Vagina (tissue), 2 donors: Measurements from ENCODE around the gene NTNG1. TPM values are rescaled to one million over a fixed set of nuclear protein-coding genes. Genes with fewer than 3 reads are reported as not detected.

ENCODE experiments used
- DNase-seq, 2 donors: peaks; one replicate each; pipeline ENCODE4 v3.0.0-alpha.2; 2017; ENCODE audit errors: extremely low spot score in 2 of 2
- H3K27ac ChIP-seq: fragments of 200-600 bp; sonication (generic); one replicate; pipeline ENCODE4 v1.5.1; 2019
- H3K27me3 ChIP-seq: fragments of 200-600 bp; sonication (generic); one replicate; pipeline ENCODE4 v1.5.1; 2019
- H3K36me3 ChIP-seq, 2 donors: fragments of 200-600 bp; sonication (generic); one replicate each; pipeline ENCODE4 v1.5.1; 2017 to 2019
- H3K4me1 ChIP-seq: fragments of 200-600 bp; sonication (generic); one replicate; pipeline ENCODE4 v1.5.1; 2019
- H3K4me3 ChIP-seq, 2 donors: fragments of 200-600 bp; sonication (generic); 1 replicate in 1 of 2; 2 replicates in 1 of 2; pipeline ENCODE4 v1.5.1; 2016 to 2019
- H3K9me3 ChIP-seq: fragments of 200-600 bp; sonication (generic); one replicate; pipeline ENCODE4 v1.5.1; 2019
- POLR2A ChIP-seq, 2 donors: fragments of 450-650 bp; IDR thresholded peaks; one replicate each; pipeline ENCODE4 v1.6.1; 2017; ENCODE audit warnings: antibody characterized with exemption in 2 of 2, mild to moderate bottlenecking in 2 of 2, moderate library complexity in 2 of 2
- POLR2AphosphoS5 ChIP-seq, 2 donors: sonication (generic); formaldehyde crosslinking; IDR thresholded peaks; one replicate each; pipeline ENCODE4 v1.9.0; 2017; ENCODE audit warnings: antibody characterized with exemption in 2 of 2, mild to moderate bottlenecking in 2 of 2, low read depth in 1 of 2; ENCODE audit not compliant: insufficient read depth in 1 of 2
- intact Hi-C: fragments of 100-400 bp; cut with DNase I; formaldehyde crosslinking; loops from one replicate; pipeline ENCODE4 v1.15.1; 2023
- total RNA-seq: library from RNA; depleted of rRNA; stranded (reverse); fragments of >200 nt; gene quantifications from one replicate; pipeline ENCODE4 v1.2.3, GENCODE V29; 2016
- TF ChIP-seq, protein P1 (sequence below), 3 experiments: fragments of 450-650 bp in 2 of 3; fragments of 200-600 bp in 1 of 3; sonication (generic) in 1 of 3; IDR thresholded peaks; one replicate each; pipeline ENCODE4 v1.5.1; 2017 to 2019; ENCODE audit warnings: antibody characterized with exemption in 3 of 3, mild to moderate bottlenecking in 2 of 3, moderate library complexity in 2 of 3

Gene NTNG1
- total RNA-seq, 1 donor from 2014 or later, result 6.6 TPM

DNA sequence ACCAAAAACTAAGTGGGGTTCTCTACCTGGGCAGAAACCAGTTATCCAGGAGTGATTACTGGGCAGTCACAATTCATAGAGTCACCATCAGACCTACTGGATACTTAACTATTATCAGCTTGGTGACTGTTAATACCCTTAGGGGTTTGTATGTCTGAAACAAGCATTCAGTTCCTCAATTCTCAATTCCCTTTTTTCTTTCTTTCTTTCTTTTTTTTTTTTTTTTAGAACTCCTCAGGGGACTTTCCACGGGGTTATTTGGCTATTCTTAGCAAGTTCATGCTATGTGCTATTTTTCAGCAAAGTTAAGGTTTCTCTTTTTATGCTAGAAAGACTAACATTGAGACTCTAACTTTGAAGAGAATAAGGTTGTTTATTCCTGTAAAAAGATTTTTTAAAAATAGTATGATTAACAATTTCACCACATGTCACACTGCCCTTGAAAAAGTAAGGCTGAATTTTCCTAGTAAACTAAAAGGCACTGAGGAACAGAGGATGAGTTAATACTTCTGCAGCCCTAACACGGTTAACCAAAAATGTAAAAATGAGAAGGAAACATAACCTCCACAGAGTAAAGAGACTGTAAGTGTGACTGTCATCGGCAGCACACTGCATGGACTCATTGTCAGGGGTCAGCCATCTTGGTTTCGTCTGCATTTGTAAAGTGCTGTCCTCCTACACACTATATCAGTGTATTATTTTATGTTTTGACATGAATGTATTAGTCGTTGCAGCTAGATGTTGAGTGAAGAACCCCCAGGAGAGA lies 310.2 kb downstream of the NTNG1 start:
- no peak for DNase-seq
- TF ChIP-seq POLR2A (IDR thresholded peaks at IDR 0.05) (no peak), POLR2AphosphoS5 (IDR thresholded peaks at IDR 0.05; ENCODE audit: insufficient read depth in 1 of 2, low read depth in 1 of 2) (no peak)
- TF ChIP-seq, protein P1, sequence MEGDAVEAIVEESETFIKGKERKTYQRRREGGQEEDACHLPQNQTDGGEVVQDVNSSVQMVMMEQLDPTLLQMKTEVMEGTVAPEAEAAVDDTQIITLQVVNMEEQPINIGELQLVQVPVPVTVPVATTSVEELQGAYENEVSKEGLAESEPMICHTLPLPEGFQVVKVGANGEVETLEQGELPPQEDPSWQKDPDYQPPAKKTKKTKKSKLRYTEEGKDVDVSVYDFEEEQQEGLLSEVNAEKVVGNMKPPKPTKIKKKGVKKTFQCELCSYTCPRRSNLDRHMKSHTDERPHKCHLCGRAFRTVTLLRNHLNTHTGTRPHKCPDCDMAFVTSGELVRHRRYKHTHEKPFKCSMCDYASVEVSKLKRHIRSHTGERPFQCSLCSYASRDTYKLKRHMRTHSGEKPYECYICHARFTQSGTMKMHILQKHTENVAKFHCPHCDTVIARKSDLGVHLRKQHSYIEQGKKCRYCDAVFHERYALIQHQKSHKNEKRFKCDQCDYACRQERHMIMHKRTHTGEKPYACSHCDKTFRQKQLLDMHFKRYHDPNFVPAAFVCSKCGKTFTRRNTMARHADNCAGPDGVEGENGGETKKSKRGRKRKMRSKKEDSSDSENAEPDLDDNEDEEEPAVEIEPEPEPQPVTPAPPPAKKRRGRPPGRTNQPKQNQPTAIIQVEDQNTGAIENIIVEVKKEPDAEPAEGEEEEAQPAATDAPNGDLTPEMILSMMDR (IDR thresholded peaks at IDR 0.05), result no peak
- no peaks in the 10 kb centered on the region for H3K36me3 ChIP-seq
- H3K27ac ChIP-seq, result no peak overlapping the region
- no peaks in the 10 kb centered on the region for H3K9me3 ChIP-seq
- H3K4me3 ChIP-seq, result no peak overlapping the region
- no peaks in the 10 kb centered on the region for H3K4me1 ChIP-seq
- H3K27me3 ChIP-seq, result no peaks in the 10 kb centered on the region
- intact Hi-C loops, result no loop called here

DNA sequence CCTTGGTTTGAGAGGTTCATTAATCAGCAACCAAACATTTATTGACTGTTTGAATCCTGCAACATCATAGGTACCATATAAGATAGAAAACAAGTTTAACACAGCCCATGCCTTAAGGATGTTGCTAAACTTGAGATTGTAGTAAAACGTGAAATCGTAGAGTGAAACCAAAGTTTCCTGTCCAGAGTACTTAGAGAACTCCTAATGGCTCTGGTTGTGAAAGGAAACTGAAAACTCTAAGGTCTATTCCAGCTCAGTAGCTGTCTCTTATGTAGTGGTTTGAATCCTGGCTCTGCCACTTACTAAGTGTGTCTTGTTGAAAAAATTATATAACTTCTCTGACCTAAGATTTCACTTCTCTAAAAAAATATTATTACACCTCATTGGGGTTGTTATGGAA lies 310.9 kb downstream of the NTNG1 start:
- TF ChIP-seq POLR2AphosphoS5 (IDR thresholded peaks at IDR 0.05; ENCODE audit: insufficient read depth in 1 of 2, low read depth in 1 of 2) (no peak), POLR2A (IDR thresholded peaks at IDR 0.05) (no peak)
- TF ChIP-seq, protein P1 (IDR thresholded peaks at IDR 0.05), result no peak

DNA sequence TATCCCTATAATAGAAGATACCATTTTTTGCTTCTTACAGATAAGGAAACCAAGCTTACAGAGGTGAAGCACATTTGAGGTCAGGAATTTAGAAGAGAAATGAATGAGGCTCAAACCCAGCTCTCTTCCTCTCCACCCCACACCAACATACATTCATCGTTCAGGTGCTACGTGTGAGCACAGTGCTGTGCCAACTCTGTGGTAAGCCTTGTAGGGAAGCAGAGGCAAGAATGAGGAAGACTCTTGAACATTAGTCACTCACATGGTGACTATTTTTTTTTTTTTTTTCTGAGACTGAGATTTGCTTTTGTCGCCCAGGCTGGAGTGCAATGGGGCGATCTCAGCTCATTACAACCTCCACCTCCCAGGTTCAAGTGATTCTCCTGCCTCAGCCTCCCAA lies 314.0 kb downstream of the NTNG1 start:
- intact Hi-C loops, result no loop called here
- TF ChIP-seq POLR2AphosphoS5 (IDR thresholded peaks at IDR 0.05; ENCODE audit: insufficient read depth in 1 of 2, low read depth in 1 of 2), result no peak
- Histone ChIP-seq H3K4me1 (no peaks in the 10 kb centered on the region), H3K27me3 (no peaks in the 10 kb centered on the region), H3K9me3 (no peaks in the 10 kb centered on the region), H3K36me3 (no peaks in the 10 kb centered on the region), H3K27ac (no peak overlapping the region), H3K4me3 (no peak overlapping the region)
- DNase-seq, result no peak

More for the DNA sequence above, 310.9 kb downstream of the NTNG1 start:
- H3K9me3 ChIP-seq, result no peaks in the 10 kb centered on the region
- H3K4me3 ChIP-seq, result no peak overlapping the region
- intact Hi-C loops, result no loop called here
- H3K4me1 ChIP-seq, result no peaks in the 10 kb centered on the region
- no peaks in the 10 kb centered on the region for H3K27me3 ChIP-seq
- DNase-seq, result no peak
- no peaks in the 10 kb centered on the region for H3K36me3 ChIP-seq
- no peak overlapping the region for H3K27ac ChIP-seq

DNA sequence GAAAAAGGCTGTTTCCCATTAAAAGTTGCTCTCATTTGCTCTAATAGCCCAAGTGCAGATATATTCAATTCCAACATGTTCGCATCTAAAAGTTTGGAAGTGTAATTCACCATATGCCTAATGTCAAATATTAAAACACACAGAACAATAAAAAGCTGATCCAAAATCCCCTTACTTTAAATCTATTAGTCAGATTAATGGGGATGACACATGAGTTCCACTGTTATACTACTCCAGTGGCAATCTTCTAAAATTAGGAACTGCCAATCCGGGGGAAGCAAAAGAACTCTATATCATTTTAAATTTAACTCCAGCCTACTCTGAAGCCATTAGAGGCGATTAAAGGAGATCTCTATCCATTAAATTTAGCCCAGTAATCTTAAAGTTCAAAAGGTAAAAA lies 317.1 kb downstream of the NTNG1 start:
- no peaks in the 10 kb centered on the region for H3K36me3 ChIP-seq
- H3K9me3 ChIP-seq, result no peaks in the 10 kb centered on the region
- no peaks in the 10 kb centered on the region for H3K4me1 ChIP-seq
- H3K4me3 ChIP-seq, result no peak overlapping the region
- no peaks in the 10 kb centered on the region for H3K27me3 ChIP-seq
- TF ChIP-seq, protein P1 (IDR thresholded peaks at IDR 0.05), result no peak
- TF ChIP-seq POLR2AphosphoS5 (IDR thresholded peaks at IDR 0.05; ENCODE audit: insufficient read depth in 1 of 2, low read depth in 1 of 2) (no peak), POLR2A (IDR thresholded peaks at IDR 0.05) (no peak)
- H3K27ac ChIP-seq, result no peak overlapping the region
- intact Hi-C loops, result no loop called here
- no peak for DNase-seq

DNA sequence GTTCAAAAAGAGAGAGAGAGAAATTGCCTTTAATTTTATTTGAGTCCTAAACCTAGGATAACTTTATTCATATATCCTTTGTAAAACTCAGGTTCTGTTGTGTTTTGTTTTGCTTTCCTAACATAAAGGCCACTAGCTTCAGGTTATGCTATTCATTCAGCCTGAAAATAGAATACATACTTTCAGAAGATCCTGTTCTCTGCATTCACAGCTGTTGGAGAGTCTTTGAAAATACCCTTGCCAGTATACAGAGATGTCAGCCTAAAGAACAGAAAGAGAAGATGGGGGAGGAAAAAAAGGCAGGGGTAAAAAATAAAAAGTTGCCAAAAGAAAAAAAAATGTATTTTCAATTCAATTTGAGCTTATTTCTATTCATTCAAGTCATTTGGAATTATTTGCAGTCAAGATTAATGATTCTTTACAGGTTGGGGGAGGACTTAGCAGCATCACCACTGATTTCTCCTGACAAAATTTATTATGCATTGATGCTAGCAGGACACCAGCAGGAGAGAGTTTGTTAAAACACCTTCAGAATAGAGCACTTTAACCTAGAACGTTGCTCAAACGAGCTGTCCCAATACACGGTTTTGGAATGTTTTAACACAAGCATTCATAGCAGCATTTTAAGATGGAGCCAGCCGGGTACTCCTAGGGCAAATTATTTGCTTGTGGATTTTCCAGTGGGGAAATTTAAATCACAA lies 318.5 kb downstream of the NTNG1 start:
- Histone ChIP-seq H3K36me3 (no peaks in the 10 kb centered on the region), H3K27me3 (no peaks in the 10 kb centered on the region), H3K4me3 (no peak overlapping the region), H3K9me3 (no peaks in the 10 kb centered on the region), H3K4me1 (no peaks in the 10 kb centered on the region), H3K27ac (no peak overlapping the region)
- intact Hi-C loops, result no loop called here
- TF ChIP-seq POLR2A (IDR thresholded peaks at IDR 0.05), result no peak
- TF ChIP-seq, protein P1 (IDR thresholded peaks at IDR 0.05), result no peak
- TF ChIP-seq POLR2AphosphoS5 (IDR thresholded peaks at IDR 0.05; ENCODE audit: insufficient read depth in 1 of 2, low read depth in 1 of 2), result no peak
- DNase-seq, result no peak
